Middle frontal gyrus (tissue), 1 donor: ENCODE data around the gene APOBEC3G.

Experiments
- DNase-seq: peaks from one replicate; pipeline ENCODE4 v3.0.0-alpha.2; 2015; ENCODE audit warnings: low spot score; ENCODE audit errors: extremely low spot score

Gene APOBEC3G

GRCh38 chr22:39120983-39121382 is 43.9 kb downstream of the APOBEC3G start:
- DNase-seq = no peak

- no peak for DNase-seq
These were observed 45.8 kb downstream of the APOBEC3G start for GRCh38 chr22:39122772-39123470.

GRCh38 chr22:39123751-39124581 is 46.9 kb downstream of the APOBEC3G start:
- DNase-seq = no peak

- no peak for DNase-seq
These were observed 48.5 kb downstream of the APOBEC3G start for GRCh38 chr22:39125622-39126021.

GRCh38 chr22:39128508-39128907 is 51.4 kb downstream of the APOBEC3G start:
- no peak for DNase-seq

GRCh38 chr22:39129081-39129480 is 52.0 kb downstream of the APOBEC3G start:
- no peak for DNase-seq

- no peak for DNase-seq
These were observed 52.7 kb downstream of the APOBEC3G start for GRCh38 chr22:39129746-39130145.

- no peak for DNase-seq
These were observed 53.2 kb downstream of the APOBEC3G start for GRCh38 chr22:39130152-39130704.

GRCh38 chr22:39130892-39131855 is 54.1 kb downstream of the APOBEC3G start:
- no peak for DNase-seq

- no peak for DNase-seq
These were observed 55.2 kb downstream of the APOBEC3G start for GRCh38 chr22:39132281-39132680.

GRCh38 chr22:39132871-39133524 is 55.9 kb downstream of the APOBEC3G start:
- no peak for DNase-seq

- no peak for DNase-seq
These were observed 56.8 kb downstream of the APOBEC3G start for GRCh38 chr22:39133871-39134270.

GRCh38 chr22:39134366-39135091 is 57.5 kb downstream of the APOBEC3G start:
- no peak for DNase-seq

GRCh38 chr22:39135092-39135896 is 58.2 kb downstream of the APOBEC3G start:
- DNase-seq = no peak

GRCh38 chr22:39136317-39136716 is 59.2 kb downstream of the APOBEC3G start:
- no peak for DNase-seq
